Measurements from ENCODE around the gene CCDC141.
"Not testable (repeated sequence)": the region's sequence is repeated elsewhere in the genome, so short reads cannot be mapped to it uniquely, and the experiment has no call there.

The CCDC141 gene

DNA sequence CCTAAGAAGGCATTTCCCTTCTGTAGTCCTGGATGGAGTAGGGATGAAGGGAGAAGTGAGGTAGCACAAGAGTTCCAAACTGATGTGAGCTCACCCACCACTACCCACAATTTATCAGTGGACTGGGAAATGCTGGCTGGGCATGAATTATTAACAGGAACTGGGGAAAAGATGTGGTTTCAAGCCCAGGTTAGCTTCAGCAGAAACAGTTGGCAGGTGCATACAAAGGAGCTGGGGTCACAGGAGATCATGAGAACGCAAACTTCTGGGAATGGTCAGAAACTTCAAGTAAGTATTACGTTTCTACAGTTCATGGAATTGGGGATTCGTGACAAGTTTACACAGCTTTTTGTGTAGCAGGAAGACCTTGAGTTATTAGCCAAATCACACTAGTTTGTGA lies 5.4 kb downstream of the CCDC141 start:
- DNase-seq (ENCODE audit: low read depth in 3 of 3): no peak

DNA sequence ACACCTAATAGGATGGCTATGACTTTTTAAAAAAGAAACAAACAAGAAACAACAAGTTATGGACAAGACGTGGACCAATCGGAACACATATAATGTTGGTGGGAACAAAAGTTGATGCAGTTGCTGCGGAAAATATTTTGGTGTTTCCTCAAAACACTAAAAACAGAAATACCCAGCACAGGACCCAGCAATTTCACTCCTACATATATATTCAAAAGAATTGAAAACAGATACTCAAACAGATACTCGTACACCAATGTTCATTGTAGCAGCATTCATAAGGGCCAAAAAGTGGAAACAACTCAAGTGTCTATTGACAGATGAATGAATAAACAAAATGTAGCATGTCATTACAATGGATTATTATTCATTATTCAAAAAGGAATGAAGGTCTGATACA lies 12.1 kb downstream of the CCDC141 start:
- DNase-seq (ENCODE audit: low read depth in 3 of 3): no peak

DNA sequence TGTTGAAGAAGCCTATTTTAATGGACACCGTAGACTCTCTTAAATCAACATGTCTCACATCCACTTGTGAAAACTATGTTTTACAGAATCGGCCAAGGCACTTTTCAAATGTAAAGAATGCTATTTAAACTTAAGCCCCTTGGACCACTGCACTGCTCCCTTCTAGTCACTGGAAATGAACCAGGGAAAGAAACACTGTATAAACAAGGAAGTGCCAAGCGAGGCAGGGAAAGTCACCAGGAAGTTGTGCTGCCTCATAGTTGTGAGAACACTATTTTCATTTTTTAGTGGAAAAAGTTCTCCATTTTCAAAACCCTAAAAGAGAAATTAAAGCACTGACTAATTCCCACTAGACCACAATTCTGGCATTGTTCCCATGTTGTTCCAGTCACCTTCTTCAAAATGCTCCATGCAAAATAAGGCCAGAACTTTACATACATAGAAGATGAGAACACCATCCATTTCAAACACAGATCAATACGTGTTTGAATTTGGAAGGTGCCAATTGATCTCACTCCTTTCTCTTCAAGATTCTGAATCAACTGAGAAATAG lies 13.5 kb downstream of the CCDC141 start:
- DNase-seq (ENCODE audit: low read depth in 3 of 3): no peak

DNA sequence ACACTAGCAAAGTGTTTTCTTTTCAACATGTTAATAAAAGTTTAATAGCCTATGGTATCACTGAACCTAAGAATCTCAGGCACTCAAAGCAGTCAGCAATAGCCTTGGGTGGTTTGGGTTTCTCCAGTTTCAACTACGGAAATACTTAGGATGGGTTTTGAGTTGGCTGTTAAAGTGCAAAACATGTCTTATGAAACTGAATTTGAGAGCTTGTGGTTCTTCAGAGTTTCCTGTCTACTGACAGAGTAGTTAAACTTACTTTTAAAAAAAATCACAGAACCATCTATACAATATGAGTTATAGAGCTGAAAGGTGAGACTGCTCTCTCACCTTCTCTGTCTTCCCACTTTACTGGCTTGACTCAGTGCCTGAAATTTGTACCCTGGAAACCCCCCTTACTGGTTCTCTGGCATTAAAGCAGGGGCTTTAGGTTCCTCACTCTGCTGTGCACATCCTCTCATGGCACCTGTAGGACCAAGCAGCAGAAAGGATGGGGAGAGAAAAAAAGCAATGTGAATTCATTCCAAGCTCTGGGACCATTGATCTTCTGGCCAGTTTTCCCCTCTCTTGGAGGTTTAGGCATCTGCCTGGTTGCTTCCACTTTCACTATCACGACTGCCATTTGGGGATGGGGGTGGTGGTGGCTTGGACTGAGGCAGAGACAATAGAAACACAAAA lies 18.1 kb downstream of the CCDC141 start:
- peak in 2 of 3 donors; percentile 9 to 17 for DNase-seq (ENCODE audit: low read depth in 3 of 3)

DNA sequence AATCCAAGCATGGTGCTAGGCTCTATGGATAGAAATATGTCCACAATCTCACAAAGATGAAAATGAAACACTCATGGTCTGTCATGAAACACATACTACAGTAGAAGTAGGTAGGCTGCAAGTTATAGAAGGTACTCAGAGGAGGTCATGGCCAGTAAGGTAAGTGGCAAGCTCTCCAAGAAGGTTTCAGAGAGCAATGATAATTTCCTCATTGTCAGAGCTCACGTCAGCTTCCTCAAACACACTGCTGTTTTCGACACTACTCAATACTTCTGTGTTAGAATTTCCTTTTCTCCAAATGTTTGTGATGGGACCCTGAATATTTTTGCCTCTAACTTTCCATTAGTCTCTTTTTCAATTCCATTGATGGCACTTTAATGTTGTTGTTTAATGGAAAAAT lies 25.5 kb downstream of the CCDC141 start:
- DNase-seq (ENCODE audit: low read depth in 3 of 3): no peak

DNA sequence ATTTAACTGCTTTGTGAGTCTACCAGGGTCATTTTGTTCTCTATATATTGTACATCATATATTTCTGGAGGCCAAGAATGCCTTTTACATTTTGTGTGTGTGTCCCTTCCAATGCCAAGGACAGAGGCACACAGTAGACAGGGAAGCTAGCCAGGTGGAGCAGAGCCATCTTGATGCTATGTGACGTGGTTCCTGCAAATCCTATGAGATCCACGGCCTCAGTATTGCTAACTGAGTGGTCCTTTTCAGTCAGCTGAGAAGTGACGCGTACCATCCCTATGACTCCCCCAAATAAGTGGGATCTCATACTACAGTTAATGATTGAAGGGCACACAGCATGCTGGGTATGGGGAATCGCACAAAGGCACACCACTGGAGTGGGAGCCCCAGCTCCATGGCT lies 27.3 kb downstream of the CCDC141 start:
- DNase-seq (ENCODE audit: low read depth in 3 of 3): no peak

DNA sequence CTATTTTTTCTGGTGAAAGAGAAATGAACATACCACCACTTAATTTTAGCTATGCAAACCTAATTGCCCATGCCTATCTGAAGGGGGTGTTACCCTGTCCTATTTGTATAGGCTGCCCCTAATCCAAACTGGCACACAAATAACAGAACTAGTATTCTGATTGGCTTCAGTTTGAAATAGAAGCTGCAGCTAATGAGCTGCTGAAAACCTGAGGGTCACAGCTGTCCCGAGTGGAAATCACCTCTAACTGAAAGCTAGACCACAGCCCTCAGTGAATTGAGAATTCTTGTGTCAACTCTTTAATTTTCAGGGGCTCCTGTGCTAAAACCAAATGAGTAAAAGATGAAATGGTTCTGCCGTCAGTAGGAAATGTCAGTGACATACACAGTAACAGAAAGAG lies 28.7 kb downstream of the CCDC141 start:
- no peak for DNase-seq (ENCODE audit: low read depth in 3 of 3)

DNA sequence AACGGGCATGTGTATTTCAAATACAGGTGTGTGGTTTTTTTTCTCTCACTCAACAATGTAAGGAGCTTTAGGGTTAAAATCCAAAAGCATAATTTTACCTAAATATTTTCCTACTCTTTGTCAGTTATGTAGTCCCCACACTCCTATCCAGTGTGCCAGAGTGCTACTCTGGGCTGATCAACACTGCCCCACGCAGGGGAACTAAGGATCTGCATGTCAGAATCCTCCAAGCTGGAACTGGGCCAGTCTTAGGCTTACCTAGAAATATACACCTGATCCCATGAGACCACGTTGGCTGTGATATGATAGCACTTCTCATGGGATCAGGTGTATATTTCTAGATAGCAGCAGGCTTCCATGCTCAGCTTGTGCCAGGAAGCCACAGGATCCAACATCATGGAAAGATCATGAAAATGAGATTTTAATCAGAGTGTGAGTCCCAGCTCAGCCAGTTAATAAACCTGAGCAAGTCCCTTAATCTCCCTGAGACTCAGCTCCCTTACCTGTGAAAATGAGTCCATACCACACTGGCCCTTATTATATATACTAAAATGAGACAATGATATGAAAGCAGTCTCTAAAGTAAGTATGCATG lies 29.7 kb downstream of the CCDC141 start:
- peak; percentile 20 to 33 (median 24) for DNase-seq (ENCODE audit: low read depth in 3 of 3)

DNA sequence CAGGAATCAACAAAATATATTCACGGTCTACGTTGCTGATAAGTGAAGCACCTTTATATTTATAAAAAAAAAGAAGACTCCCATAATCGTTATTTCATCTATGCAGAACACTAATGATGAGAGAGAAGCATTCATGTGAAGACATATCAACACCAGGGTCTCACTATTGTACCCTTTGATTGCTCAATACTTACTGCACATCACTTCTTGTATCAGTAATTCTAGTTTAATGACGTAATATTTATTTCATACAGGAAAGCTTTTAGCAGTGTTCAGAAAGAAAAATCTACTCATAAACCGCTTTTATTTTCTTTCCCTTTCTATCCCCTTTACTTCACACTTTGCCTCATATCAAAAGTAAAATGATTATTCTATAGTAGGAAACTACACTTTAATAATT lies 30.7 kb downstream of the CCDC141 start:
- no peak for DNase-seq (ENCODE audit: low read depth in 3 of 3)

DNA sequence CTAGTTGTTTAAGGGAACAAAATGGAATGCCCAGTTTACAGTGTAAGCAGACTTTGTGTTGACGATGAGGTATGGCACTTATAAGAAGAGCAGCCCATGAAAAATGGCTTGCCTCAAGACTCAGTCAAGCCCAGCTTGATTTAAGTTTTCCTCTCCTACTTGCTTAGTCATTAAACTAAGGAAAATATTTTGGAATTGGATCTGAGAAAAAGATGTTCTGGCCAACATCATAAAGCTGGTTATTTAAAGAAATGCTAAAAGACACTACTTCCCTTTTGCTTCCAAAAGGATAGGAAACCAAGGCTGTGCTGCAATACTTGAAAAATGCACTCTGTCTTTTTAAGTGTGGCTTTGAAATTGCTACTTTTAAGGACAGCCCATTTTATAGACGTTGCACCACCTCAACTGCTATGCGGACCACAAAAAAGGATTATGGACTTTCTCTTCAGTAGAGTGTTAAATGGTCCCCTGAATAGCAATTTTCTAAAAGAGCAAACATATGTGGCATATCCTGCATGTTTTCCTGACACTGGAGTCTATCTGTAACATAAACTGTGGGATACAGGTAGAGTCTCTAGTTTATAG lies 32.1 kb downstream of the CCDC141 start:
- no peak for DNase-seq (ENCODE audit: low read depth in 3 of 3)

DNA sequence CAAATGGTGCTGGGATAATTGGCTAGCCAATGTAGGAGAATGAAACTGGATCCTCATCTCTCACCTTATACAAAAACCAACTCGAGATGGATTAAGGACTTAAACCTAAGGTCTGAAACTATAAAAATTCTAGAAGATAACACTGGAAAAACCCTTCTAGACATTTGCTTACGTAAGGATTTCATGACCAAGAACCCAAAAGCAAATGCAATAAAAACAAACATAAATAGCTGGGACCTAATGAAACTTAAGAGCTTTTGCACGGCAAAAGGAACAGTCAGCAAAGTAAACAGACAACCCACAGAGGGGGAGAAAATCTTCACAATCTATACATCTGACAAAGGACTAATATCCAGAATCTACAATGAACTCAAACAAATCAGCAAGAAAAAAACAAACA lies 35.7 kb downstream of the CCDC141 start:
- DNase-seq (ENCODE audit: low read depth in 3 of 3): not testable (repeated sequence)

DNA sequence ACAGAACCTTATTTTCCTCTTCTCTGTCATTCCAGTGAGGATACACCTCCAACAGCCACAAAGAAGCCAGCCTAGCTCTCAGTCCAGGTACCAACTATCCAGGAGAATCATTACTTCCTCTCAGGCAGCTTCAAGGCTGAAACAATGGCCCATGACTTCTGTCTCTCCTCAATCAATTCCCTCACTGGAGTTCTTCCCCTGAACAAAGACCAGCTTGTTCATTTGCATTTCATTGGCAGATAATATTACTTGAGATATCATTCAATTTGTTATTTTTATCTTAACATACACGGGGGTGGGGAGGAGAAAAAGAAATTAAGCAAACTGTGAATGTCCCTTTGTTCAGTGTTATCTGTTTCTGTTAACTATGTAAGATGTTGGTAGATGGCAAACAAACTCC lies 44.0 kb downstream of the CCDC141 start:
- no peak for DNase-seq (ENCODE audit: low read depth in 3 of 3)

DNA sequence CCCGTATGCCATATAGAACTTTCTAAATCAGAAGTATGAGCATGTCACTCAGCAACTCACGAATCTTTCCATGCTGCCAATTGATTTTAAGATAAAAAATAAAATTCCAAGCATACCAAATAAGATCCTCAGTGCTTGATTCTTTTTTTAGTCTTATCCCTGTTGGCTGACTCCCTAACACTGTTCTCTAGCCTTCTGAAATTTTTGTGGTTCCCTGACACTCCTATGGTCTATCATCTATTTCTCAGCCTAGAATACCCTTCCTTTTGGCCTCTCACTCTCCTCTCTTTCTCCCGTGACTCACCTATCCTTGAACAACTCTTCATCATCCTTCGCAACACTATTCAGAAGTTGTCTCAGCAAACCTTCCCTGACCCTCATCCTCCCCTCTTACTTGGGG lies 50.5 kb downstream of the CCDC141 start:
- no peak for DNase-seq (ENCODE audit: low read depth in 3 of 3)

DNA sequence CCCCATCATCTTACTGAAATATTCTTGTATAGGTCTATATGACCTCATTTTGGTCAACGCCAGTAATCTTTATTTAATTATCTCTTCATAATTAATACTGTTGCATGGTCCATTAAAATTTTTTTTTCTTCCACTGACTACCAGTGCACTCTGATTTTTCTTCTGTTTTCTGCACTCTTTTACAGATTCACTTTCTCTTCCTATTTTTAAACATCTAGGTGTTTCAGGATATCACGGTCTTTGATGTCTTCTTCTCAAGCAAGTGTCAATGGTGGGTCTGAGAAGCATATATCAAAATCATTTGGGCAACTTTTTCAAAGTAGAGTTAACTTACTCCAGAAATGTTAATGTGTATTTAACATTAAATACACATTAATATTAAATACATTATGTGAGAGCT lies 51.4 kb downstream of the CCDC141 start:
- no peak for DNase-seq (ENCODE audit: low read depth in 3 of 3)

DNA sequence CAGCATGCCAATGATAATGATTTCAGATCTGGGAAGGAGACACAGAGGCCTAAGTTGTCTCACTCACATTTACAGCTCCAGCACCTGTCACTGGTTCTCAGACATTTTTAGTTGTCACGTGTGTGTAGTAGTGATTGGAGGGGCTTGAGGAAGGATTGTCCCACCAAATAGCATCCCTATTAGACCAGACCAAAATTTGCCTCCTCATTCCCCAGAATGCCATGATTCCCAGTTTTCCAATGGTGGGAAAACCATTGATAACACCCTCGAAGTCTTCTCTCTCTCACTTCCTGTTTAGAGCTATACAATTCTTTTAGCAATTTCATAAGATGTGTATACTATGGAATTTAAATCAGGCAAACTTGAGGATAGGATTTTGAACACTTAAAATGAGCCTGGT lies 52.5 kb downstream of the CCDC141 start:
- DNase-seq (ENCODE audit: low read depth in 3 of 3): no peak

DNA sequence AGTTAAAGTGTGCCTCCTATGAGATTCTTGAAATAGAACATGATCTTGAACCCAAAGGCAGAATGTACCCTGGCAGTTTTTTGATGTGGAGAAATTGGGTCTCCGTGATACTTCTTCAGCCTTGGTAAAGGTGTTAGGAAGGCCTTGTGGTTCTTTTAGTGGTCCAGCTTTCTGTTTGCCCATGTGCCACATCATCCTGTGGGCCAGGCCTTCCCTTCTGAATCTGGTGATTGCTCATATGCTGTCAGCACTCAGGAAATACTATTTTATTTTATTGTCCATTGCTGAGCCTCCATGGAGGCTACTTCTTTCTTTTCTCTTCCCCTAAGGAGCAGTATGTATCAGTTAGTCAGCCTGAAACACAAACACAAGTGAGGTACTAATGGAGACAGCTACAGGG lies 52.9 kb downstream of the CCDC141 start:
- DNase-seq (ENCODE audit: low read depth in 3 of 3): no peak

DNA sequence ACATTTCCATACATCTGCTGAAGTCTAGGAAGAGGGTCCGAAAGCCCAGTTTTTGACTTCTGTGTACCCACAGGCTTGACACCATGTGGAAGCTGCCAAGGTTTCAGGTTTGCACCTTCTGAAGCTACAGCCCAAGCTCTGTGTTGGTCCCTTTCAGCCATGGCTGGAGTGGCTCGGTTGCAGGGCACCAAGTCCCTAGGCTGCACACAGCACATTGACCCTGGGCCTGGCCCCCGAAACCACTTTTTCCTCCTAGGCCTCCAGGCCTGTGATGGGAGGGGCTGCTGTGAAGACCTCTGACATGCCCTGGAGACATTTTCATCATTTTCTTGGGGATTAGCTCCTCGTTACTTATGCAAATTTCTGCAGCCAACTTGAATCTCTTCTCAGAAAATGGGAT lies 55.7 kb downstream of the CCDC141 start:
- DNase-seq (ENCODE audit: low read depth in 3 of 3): no peak

DNA sequence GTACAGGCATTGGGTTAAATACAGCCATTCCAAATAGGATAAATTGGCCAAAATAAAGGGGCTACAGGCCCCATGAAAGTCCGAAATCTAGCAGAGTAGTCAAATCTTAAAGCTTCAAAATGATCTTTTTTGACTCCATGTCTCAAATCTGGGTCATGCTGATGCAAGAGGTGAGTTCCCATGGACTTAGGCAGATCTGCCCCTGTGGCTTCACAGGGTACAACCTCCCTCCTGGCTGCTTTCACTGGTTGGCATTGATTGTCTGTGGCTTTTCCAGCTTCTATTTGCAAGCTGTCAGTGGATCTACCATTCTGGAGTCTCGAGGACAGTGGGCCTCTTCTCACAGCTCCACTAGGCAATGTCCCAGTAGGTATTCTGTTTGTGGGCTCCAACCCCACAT lies 56.1 kb downstream of the CCDC141 start:
- no peak for DNase-seq (ENCODE audit: low read depth in 3 of 3)

DNA sequence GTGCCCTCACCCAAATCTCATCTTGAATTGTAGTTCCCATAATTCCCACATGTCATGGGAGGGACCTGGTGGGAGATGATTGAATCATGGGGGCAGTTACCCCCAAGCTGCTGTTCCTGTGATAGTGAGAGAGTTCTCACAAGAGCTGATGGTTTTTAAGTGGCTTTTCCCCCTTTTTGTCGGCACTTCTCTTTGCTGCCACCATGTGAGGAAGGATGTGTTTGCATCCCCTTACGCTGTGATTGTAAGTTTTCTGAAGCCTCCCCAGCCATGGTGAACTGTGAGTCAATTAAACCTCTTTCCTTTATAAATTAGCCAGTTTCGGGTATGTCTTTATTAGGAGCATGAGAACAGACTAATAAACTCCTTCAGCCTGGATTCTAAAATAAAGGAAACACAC lies 57.2 kb downstream of the CCDC141 start:
- DNase-seq (ENCODE audit: low read depth in 3 of 3): not testable (repeated sequence)

DNA sequence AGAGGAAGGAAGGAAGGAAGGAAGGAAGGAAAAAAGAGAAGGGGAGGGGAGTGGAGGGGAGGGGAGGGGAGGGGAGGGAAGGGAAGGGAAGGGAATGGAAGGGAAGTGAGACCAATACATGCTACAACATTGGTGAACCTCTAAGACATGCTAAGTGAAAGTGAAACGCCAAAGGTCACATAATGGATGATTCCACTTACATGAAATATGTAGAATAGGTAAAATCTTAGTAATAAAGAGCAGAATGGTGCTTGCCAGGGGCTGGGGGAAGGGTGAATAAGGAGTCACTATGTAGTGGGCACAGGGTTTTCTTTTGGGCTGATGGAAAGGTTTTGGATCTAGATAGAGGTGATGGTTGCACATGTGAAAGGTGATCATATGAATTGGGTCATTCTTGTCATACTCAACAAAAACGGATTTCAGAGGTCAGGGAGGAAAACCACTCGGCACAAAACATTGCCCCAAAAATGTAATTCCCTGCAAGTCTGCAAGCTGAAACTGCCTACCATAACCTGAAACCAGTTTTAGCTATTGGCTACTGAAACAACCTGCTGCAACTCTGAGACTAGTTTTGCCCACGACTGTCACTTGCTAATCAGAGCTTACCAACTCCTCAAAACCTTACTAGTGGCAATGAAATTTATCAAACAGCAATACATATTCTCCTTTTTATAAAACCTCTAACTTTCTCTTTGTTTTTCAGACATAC lies 59.2 kb downstream of the CCDC141 start:
- no peak for DNase-seq (ENCODE audit: low read depth in 3 of 3)

DNA sequence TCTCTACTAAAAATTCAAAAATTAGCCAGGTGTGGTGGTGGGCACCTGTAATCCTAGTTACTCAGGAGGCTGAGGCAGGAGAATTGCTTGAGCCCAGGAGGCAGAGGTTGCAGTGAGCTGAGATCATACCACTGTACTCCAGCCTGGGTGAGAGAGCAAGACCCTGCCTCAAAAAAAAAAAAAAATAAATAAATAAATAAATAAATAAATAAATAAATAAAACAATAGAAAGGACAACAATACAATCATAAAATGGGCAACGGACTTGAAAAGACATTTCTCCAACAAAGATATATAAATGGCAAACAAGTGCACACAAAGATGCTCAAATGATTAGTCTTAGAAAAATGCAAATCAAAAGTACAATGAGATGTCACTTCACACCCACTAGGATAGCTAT lies 60.5 kb downstream of the CCDC141 start:
- DNase-seq (ENCODE audit: low read depth in 3 of 3): not testable (repeated sequence)

DNA sequence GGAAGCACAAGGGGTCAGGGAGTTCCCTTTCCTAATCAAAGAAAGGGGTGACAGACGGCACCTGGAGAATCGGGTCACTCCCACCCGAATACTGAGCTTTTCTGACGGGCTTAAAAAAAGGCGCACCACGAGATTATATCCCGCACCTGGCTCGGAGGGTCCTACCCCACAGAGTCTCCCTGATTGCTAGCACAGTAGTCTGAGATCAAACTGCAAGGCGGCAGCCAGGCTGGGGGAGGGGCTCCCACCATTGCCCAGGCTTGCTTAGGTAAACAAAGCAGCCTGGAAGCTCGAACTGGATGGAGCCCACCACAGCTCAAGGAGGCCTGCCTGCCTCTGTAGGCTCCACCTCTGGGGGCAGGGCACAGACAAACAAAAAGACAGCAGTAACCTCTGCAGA lies 67.3 kb downstream of the CCDC141 start:
- DNase-seq (ENCODE audit: low read depth in 3 of 3): not testable (repeated sequence)

DNA sequence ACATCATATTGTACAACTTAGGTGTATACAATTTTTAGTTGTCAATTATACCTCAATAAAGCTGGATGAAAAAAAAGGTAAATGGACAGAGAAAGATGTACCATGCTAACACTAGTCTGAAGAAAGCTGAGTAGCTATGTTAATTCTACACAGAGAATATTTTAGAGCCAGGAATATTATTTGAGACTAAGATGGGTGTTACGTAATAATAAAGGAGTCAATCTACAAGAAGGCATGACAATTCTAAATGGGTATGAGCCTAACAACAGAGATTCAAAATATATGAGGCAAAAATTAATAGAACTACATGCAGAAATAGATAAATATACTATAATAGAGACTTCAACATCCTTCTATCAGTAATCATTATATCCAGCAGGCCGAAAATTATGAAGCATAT lies 69.1 kb downstream of the CCDC141 start:
- DNase-seq (ENCODE audit: low read depth in 3 of 3): no peak
